Activated CD4-positive, alpha-beta T cell treated with anti-CD3 and anti-CD28 coated beads, Interleukin-2, amount 50 U/mL, for 24 hours (primary cell): ENCODE measurements around the gene SRP14.
"Not testable (repeated sequence)": the region's sequence is repeated elsewhere in the genome, so short reads cannot be mapped to it uniquely, and the experiment has no call there.

Experiments used
- DNase-seq, 2 donors: peaks; one replicate each; pipeline ENCODE4 v3.0.0-alpha.2; 2020; ENCODE audit warnings: low read depth in 1 of 2, low spot score in 1 of 2

Gene SRP14

DNA sequence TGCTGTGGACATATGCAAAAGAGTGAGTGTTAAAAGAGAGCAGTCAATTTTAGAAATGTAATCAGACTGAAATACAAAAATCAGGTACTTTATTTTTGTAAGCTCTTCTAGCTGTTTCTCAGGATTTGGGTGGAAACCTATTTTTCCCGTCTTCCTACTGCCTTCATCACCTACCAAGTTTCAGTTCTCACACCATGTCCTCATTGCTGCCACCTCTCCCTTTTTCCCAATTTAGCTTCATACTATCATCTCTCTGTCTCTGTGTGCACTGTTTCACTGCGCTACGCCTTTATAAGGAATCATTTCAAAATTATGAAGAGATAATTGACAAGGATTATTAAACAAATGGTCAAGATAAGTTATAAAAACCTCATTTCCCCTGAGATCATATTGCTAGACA is 7.7 kb downstream of the SRP14 start:
- no peak for DNase-seq

DNA sequence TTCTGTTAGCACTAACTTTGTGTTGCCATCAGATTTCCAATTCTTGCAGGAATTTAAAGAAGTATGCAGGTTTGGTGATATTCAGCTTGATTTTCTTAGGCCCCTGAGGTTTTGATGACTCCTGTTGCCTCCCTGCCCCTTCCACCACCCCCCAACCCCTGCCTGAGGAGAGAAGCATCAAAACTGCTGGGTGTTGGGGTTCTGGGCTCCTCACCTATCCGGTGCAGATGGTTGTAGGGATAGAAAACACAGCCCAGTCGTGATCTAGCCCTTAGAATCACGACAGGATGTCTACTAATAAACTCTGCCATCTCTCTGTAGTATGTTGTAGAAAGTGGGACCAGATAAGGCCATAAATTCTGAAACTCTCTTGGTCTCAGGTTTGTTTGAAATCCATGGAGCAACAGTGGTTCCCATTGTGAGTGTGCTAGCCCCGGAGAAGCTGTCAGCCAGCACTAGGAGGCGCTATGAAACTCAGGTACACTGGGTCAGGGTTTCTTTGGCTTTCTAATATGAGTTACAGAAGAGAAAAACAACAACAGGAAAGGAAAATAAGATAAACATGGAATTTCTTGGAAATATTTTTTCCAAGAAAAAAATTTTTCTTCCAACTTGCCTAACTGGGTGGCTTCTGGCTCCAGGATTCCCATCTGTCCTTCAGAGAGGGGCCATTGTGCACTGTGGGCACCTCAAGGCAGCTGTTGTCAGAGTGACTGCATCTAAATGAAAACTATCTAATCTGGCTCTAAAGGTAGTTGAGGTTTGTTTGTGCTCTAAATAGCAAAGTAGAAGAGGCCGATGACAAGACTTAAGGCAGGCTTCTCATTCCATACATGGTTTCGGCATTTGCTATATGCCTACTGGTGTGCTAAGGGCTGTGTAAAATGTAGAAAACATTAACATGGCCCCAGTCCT is 8.7 kb downstream of the SRP14 start:
- DNase-seq, result no peak

DNA sequence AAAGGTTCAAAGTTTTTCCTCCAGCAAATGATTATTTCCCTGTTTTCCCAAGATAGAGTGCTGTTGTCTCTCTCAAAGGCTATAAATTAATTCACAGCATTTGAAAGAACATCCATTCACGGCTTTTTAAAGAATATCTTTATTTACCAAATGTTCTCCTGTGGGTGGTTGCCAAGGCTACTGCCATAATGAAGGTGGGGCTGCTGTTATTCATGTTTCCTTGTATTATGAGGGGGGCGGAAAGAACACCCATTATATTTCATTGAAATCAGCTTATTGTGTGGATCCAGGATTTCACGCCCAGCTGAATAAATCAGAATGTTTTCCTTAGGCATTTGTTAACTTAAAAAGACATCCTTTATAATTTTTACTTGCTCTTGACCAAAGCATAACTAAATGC is 10.1 kb downstream of the SRP14 start:
- DNase-seq, result no peak

DNA sequence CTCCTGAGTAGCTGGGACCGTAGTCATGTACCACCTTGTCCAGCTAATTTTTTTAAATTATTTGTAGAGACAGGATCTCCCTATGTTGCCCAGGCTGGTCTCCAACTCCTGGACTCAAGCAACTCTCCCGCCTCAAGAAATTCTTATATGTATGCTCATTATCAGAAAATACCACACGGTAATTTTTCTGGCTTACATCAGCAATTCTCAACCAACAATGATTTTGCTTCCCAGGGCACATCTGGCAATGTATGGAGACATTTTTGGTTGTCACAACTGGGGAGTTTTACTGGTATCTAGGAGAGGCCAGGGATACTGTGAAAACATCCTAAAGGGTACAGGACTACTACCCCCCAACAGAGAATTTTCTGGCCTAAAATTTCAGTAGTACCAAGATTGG is 10.8 kb downstream of the SRP14 start:
- DNase-seq, result no peak

- DNase-seq, result no peak
Measured at GRCh38 chr15:40016224-40016865, 22.6 kb downstream of the SRP14 start.

- DNase-seq, result no peak
Measured at GRCh38 chr15:40014390-40014789, 24.6 kb downstream of the SRP14 start.

DNA sequence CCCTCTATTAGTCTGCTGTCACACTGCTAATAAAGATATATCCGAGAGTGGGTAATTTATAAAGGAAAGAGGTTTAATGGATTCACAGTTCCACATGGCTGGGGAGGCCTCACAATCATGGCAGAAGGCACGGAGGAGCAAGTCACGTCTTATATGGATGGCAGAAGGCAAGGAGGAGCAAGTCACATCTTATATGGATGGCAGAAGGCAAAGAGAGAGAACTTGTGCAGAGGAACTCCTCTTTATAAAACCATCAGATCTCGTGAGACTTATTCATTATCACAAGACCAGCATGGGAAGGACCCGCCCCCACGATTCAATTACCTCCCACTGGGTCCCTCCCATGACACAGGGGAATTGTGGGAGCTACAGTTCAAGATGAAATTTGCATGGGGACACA is 25.6 kb downstream of the SRP14 start:
- DNase-seq, result not testable (repeated sequence)

DNA sequence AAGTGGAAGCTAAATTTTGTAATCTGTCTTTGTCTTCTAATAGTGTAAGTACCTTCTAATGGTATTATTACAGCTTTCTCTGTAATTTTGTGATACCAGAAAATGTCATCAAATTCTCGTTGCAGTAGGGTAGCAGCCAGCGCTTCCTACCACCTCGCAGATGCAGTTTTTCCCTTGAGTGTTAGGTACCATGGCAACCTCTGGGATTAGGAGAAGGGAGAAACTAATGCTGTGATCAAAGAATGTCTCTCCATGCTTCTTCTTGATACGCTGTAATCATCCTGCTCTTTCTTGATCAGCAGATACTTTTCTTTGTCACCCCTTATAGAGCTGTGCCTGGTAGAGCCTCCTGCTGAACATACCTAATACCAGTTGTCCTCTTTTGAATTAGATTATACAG is 27.7 kb downstream of the SRP14 start:
- no peak for DNase-seq

- no peak for DNase-seq
Measured at GRCh38 chr15:40010686-40011085, 28.3 kb downstream of the SRP14 start.

DNA sequence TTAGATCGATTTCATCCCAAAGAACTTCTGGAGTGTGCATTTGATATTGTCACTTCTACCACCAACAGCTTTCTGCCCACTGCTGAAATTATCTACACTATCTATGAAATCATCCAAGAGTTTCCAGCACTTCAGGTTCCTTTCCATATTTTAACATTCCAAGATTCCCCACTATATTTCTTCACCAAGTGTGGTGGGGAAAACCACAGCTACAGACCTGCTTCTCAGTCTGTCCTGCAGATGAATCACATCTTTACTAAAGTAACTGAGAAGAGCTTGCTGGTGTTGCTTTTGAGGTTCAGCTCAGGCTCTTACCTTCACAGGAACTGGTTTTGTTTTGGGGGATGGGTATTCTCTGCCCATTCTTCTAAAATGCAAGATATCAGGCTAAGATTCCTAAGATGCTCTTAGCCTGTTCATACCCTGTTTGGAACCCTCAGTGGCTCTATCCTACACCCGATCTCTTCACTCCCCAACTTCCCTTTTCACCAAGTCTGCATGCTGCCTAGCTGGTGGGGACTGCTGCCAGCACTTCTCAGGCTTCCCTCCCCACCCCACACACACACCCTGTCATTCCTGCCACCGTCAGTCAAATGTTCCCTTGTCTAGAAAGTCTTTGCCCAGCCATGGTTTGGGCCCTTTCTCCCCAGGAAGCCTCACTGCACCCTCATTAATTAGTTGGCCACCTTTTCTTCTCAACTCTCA is 30.8 kb downstream of the SRP14 start:
- DNase-seq, result no peak

DNA sequence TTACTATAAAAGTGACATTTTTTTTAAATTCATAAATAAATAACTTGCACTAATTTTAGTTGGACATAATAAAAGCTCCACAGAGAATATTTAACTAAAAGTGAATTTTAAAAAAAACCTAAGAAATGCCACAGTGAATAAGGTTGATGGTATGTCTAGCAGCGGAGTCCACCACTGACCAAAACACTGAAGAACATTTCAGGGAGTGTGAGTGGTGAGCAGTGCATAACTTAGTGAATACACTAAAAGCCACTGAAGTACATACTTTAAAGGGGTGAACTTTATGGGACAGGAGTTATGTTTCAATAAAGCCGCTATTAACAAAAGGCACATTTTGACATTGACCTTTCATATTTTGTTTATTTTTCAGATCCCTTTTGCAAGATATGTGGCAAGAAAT is 32.3 kb downstream of the SRP14 start:
- DNase-seq, result no peak

GRCh38 chr15:40006003-40006402 is 33.0 kb downstream of the SRP14 start:
- no peak for DNase-seq

GRCh38 chr15:40003116-40003916 is 35.7 kb downstream of the SRP14 start:
- DNase-seq, result no peak

DNA sequence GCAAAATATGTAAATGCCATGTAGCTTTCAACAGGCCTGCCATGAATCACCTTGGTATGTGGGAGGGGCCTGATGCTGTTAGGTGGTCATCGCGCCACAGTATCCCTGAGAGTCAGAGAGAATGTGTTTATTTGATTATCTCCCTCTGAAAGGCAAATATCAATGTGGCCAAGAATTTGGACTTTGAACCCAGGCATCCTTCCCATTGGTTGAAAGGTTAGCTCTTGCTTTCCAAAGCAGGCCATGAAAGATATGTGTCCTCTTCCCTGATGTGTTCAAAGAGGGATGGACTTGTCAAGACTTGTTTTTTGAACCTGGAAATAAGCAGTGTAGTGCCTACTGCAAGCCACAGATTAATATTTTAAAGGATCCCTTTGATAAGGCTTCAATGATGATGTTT is 36.7 kb downstream of the SRP14 start:
- no peak for DNase-seq

- DNase-seq, result no peak
Measured at GRCh38 chr15:39999538-40000200, 39.3 kb downstream of the SRP14 start.

DNA sequence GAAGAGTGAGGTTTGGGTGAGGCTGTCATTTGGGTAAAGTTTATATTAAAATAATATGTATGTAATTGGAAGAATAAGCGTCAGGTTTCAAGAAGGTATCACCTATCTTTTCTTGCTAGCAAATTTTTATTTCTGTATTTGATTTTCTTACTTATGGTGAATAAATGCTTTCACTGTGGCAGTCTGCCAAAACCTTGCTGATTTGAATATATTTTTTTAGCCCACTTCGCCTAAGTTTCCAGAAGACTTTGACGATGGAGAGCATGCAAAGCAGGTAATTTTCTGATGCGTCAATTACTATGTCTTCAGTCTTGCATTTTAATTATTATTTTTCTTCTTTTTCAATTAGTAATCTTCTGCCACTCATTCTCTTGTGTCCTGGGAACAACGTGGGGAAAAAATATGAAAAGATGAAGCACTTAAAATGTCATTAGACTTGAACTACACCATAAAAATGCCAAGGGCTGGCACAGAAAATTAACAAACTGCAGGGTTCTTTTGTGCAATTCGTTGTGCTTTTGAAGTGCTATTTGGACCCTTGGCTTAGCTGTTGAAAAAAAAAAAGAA is 40.4 kb downstream of the SRP14 start:
- no peak for DNase-seq

DNA sequence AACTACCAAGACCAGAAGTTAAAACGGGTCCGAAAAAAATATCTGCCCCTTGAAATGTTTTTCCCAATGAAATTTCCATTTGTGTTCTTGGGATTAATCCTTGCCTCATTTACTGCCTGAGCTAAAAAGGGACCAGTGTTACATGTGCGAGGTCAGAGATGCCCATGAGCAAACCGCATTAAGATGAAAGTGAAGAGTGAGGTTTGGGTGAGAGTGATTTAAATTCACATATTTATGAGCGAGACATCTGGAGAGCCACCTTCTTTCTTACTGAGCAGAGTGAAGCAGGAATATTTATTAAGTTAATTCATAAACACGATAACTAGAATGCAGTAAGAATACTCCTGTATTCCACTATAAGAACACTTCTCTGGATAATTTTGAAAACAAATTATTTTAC is 41.3 kb downstream of the SRP14 start:
- no peak for DNase-seq

DNA sequence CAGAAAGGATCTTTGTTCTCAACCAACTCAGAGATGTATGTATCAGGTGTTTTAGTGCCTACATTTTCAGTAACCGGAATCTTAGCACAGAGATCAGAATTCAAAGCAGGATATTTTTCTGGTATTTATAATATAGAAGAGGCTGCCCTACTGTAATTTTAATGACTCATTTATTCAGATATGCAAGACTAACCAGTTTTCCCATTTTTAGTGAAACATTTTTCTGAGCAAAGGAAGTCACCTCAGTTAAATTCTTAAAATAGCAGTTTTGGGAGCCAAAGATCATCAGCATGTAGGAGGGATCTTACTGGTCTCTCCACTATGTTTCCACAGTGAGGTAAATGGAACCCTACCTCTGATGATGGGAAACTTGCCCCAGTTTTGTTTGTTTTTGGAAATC is 42.0 kb downstream of the SRP14 start:
- DNase-seq, result no peak

DNA sequence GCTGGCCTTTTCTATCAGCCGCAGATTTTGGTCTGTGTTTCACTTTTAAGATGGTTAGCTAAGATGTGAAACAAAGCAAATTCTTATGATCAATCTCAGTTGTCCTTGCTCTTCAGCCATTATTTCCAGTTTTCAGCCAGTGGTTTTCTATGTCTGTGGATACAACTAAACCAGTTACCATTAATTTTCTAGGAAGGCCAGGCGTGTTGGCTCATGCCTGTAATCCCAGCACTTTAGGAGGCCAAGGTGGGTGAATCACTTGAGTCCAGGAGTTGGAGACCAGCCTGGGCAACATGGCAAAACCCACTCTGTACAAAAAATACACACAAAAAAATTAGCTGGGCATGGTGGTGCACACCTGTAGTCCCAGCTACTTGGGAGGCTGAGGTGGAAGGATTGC is 42.8 kb downstream of the SRP14 start:
- not testable (repeated sequence) for DNase-seq

DNA sequence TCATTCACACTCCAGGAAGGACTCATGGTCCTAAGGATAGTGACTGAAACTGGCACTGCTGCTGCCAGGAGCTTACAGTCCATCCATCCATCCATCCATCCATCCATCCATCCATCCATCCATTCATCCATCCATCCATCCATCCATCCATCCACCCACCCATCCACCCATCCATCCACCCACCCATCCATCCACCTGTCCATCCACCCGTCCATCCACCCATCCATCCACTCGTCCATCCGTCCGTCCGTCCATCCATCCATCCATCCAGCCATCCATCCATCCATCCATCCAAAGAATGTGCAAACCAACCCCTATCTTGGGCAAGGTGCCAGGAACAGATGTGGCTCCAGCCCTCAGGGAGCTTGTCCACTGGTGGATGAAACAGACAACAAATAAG is 46.0 kb downstream of the SRP14 start:
- DNase-seq, result not testable (repeated sequence)
